Measurements from ENCODE around the gene ARFGAP3.

Gene ARFGAP3

DNA sequence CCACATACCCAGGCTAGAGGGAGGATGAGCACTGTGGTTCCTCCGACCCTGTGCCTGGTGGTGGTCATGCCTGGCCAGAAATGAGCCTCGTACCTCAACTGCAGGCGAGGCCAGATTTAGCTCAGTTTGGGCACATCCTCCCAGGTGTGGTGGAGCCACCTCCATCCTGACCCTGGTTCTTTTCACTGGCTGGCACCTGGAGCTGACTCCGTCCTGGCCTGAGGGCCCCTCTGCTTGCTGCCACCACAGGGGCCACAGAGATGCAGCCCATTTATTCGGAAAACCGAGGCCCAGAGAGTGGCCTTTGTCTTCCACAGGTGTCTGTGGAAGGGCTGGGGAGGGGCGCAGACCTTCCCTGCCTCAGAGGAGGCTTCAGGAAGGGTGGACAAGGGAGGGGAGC lies 9.0 kb upstream of the ARFGAP3 start:
- in situ Hi-C loops (cut with HindIII; ENCODE audit: low sequenced_read_pairs): no loop called here

DNA sequence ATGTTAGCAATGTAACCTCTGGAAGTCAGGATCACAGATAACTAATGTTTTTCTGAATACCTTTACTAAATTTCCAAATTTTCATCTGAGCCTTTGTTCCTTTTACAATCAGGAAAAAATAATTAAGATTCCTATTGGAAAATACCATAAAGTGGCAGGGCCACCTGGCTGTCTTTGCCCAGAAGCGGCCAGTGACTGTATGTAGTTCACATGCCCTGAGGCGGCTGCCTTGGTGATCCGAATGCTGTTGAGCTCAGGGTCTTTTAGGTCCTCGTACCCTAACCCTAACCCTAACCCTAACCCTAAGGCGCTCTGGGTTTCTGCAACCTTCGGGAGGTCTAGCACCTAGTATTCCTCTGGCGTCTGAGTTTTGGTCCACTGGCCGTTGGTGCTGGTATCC lies 8.5 kb upstream of the ARFGAP3 start:
- in situ Hi-C loops (cut with HindIII; ENCODE audit: low sequenced_read_pairs): no loop called here

DNA sequence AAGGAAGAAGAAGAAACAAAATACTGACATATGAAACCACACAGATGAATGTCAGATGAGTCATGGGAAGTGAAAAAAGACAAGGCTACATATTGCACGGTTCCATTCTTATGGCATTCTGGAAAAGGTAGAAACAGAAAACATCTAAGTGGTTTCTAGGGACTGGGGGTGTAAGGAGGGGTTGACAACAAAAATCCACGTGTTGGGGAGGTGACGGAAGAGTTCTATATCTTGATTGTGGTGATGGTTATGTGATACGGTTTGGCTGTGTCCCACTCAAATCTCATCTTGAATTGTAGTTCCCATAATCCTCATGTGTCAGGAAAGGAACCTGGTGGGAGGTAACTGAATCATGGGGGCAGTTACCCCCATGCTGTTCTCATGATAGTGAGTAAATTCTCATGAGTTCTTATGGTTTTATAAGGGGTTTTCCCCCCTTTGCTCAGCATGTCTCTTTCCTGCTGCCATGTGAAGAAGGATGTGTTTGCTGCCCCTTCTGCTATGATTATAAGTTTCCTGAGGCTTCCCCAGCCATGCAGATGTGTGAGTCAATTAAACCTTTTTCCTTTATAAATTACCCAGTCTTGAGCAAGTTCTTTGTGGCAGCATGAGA lies 6.4 kb upstream of the ARFGAP3 start:
- in situ Hi-C loops (cut with HindIII; ENCODE audit: low sequenced_read_pairs): no loop called here

- in situ Hi-C loops (cut with HindIII; ENCODE audit: low sequenced_read_pairs): no loop called here
Measured at GRCh38 chr22:42862045-42862734, 5.1 kb upstream of the ARFGAP3 start.

DNA sequence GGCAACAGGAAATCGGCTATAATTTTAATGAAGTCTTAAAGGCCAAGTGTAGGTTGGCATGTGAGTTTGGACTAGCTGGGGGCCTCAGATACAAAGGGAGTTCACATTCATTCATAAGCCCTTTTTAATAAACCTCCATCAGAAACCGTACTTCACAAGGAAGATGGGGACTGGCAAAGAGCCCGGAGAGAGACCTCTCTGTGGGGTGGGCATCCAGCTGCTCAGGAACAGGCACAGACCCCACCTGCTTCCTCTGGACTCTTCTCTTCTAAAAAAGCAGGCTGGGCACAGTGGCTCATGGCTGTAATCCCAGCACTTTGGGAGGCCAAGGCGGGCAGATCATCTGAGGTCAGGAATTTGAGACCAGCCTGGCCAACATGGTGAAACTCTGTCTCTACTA lies 3.9 kb upstream of the ARFGAP3 start:
- in situ Hi-C loops (cut with HindIII; ENCODE audit: low sequenced_read_pairs): no loop called here

DNA sequence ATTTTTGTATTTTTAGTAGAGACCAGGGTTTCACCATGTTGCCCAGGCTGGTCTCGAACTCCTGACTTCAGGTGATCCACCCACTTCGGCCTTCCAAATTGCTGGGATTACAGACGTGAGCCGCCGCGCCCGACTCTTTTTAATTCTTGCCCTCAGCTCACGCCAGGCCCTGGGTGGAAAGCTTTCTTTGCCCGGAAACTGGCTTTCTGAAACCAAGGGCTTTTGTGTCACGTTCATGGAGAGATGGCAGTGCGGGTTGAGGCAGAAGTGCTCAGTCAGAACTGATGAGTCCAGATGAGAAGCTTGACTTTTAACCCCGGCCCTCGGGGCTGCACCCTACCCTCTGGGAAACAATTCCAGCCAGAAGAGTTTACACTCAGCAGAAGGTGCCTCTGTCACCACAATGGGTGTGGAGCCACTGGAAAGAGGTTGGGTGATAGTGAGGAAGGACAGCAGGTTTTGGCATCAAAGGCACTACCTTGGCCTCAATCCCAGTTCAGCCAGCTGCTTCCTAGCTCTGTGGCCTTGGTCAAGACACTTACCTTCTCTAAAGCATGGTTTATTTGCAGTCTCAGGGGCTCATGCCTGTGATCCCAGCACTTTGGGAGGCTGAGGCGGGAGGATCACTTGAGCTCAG lies 890 bp upstream of the ARFGAP3 start:
- in situ Hi-C loops (cut with HindIII; ENCODE audit: low sequenced_read_pairs): no loop called here

DNA sequence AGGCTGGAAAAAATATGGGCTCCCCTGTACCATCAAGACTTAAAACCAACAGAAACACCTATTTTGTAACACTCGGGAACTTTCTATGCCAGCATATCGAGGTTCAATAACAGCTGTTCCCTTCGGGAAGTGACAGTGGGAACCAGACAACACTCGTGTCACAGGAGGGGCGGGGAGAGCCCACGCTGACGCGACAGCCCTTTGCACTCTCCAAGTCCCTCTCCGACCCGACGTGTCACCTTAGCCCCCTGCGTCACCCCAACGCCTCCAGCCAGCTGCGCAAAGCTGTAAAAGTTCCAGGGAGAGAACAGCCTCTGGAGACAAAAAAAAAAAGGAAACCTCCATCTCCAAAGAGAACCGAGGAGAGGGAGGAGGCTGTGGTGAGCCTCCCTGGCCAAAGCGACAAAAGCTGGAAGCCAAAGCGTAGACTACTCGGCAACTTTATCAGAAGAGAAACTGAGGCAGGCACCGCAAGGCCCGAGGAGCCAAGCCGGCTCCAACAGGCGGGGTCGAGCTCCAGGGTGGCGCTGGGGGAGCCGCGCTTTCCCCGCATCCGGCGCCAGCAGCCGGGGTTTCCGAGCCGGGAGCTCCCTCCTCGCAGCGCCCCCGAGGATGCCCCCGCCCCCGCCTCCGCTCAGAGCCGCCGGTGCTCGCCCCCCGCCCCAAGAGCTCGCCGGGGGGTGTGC lies 751 bp downstream of the ARFGAP3 start:
- in situ Hi-C loops (cut with HindIII; ENCODE audit: low sequenced_read_pairs): no loop called here

- in situ Hi-C loops (cut with HindIII; ENCODE audit: low sequenced_read_pairs): no loop called here
Measured at GRCh38 chr22:42855721-42856120, 1.4 kb downstream of the ARFGAP3 start.

DNA sequence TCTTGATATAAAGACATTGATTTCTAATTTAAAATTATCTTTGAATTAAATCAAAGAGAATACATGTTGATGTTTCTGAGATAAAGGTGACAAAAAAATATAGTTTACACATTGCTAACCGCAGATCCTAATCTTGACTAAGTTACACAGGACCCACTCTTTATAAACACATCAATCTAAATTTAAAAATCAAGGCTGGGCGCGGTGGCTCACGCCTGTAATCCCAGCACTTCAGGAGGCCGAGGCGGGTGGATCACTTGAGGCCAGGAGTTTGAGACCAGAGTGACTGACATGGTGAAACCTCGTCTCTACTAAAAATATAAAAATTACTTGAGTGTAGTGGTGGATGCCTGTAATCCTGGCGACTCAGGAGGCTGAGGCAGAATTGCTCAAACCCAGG lies 1.9 kb downstream of the ARFGAP3 start:
- in situ Hi-C loops (cut with HindIII; ENCODE audit: low sequenced_read_pairs): no loop called here

GRCh38 chr22:42848941-42849550 lies 8.0 kb downstream of the ARFGAP3 start:
- in situ Hi-C loops (cut with HindIII; ENCODE audit: low sequenced_read_pairs): no loop called here

DNA sequence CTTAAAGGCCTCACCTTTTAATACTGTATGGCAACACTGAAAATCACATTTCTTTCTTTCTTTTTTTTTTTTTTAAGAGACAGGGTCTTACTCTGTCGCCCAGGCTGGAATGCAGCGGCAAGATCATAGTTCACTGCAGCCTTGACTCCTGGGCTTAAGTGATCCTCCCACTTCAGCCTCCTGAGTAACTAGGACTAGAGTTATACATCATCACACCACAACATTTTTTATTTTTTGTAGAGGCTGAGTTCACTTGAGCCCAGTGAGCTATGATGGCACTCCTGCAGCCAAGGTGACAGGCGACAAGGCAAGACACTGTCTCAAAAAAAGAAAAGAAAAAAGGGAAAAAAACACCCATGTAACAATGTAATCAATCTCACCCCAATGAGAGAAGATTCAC lies 10.0 kb downstream of the ARFGAP3 start:
- in situ Hi-C loops (cut with HindIII; ENCODE audit: low sequenced_read_pairs): no loop called here

GRCh38 chr22:42844756-42845155 lies 12.3 kb downstream of the ARFGAP3 start:
- in situ Hi-C loops (cut with HindIII; ENCODE audit: low sequenced_read_pairs): no loop called here

- in situ Hi-C loops (cut with HindIII; ENCODE audit: low sequenced_read_pairs): no loop called here
Measured at GRCh38 chr22:42842658-42843370, 14.3 kb downstream of the ARFGAP3 start.

- in situ Hi-C loops (cut with HindIII; ENCODE audit: low sequenced_read_pairs): no loop called here
Measured at GRCh38 chr22:42841444-42841843, 15.6 kb downstream of the ARFGAP3 start.

- in situ Hi-C loops (cut with HindIII; ENCODE audit: low sequenced_read_pairs): no loop called here
Measured at GRCh38 chr22:42837556-42837955, 19.5 kb downstream of the ARFGAP3 start.

- in situ Hi-C loops (cut with HindIII; ENCODE audit: low sequenced_read_pairs): no loop called here
Measured at GRCh38 chr22:42836026-42836425, 21.0 kb downstream of the ARFGAP3 start.

GRCh38 chr22:42834177-42834949 lies 22.7 kb downstream of the ARFGAP3 start:
- in situ Hi-C loops (cut with HindIII; ENCODE audit: low sequenced_read_pairs): no loop called here

- in situ Hi-C loops (cut with HindIII; ENCODE audit: low sequenced_read_pairs): no loop called here
Measured at GRCh38 chr22:42833104-42833503, 24.0 kb downstream of the ARFGAP3 start.

DNA sequence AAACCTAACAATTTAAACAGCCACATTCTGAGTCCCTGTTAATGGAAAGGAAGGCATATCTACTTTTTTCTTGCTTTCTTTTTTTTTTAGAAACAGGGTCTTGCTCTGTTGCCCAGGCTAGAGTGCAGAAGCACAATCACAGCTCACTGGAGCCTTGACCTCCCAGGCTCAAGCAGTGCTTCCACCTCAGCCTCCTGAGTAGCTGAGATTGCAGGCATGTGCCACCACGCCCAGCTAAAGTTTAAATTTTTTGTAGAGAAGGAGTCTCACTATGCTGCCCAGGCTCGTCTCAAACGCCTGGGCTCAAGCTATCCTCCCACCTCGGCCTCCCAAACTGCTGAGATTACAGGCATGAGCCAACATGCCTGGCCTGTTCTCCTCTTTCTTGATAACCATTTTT lies 25.4 kb downstream of the ARFGAP3 start:
- in situ Hi-C loops (cut with HindIII; ENCODE audit: low sequenced_read_pairs): no loop called here

DNA sequence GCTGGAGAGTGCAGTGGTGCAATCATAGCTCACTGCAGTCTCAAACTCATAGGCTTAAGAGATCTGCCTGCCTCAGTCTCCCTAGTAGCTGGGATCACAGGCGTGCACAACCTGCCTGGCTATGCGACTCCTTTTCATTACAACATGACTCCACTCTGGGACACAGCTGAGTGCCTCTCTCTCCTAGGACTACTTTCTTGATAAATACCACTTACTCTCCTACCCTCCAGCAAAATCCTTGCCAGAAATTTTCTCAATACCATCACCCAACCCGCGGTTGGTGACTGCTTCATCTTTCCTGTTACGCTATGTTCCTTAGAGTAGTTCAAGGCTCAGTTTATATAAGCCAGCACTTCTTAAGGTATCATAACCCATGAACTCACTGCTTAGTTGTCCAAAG lies 26.9 kb downstream of the ARFGAP3 start:
- in situ Hi-C loops (cut with HindIII; ENCODE audit: low sequenced_read_pairs): no loop called here

Measured in DLD1 (cell line).